ENCODE measurements around the gene KANK4.

Gene KANK4

GRCh38 chr1:62337706-62338631 is 18.7 kb upstream of the KANK4 start:
- no peak for DNase-seq (ENCODE audit: low read depth)
- H3K4me3 ChIP-seq (ENCODE audit: low read depth, low read length), result no peak overlapping the region

GRCh38 chr1:62336995-62337705 is 17.9 kb upstream of the KANK4 start:
- DNase-seq (ENCODE audit: low read depth), result no peak
- no peak overlapping the region for H3K4me3 ChIP-seq (ENCODE audit: low read depth, low read length)

GRCh38 chr1:62336638-62336994 is 17.4 kb upstream of the KANK4 start:
- no peak overlapping the region for H3K4me3 ChIP-seq (ENCODE audit: low read depth, low read length)
- DNase-seq (ENCODE audit: low read depth), result no peak

GRCh38 chr1:62335656-62336055 is 16.4 kb upstream of the KANK4 start:
- no peak for DNase-seq (ENCODE audit: low read depth)
- no peak overlapping the region for H3K4me3 ChIP-seq (ENCODE audit: low read depth, low read length)

- DNase-seq (ENCODE audit: low read depth), result no peak
- no peak overlapping the region for H3K4me3 ChIP-seq (ENCODE audit: low read depth, low read length)
Measured at GRCh38 chr1:62334434-62334985, 15.3 kb upstream of the KANK4 start.

- no peak for DNase-seq (ENCODE audit: low read depth)
Measured at GRCh38 chr1:62333441-62333840, 14.2 kb upstream of the KANK4 start.

GRCh38 chr1:62327360-62328055 is 8.3 kb upstream of the KANK4 start:
- no peak overlapping the region for H3K4me3 ChIP-seq (ENCODE audit: low read depth, low read length)
- DNase-seq (ENCODE audit: low read depth), result peak; percentile 43

More at GRCh38 chr1:62333441-62333840, 14.2 kb upstream of the KANK4 start:
- no peak overlapping the region for H3K4me3 ChIP-seq (ENCODE audit: low read depth, low read length)

- H3K4me3 ChIP-seq (ENCODE audit: low read depth, low read length), result no peak overlapping the region
- DNase-seq (ENCODE audit: low read depth), result peak; percentile 70
Measured at GRCh38 chr1:62325681-62326080, 6.4 kb upstream of the KANK4 start.

GRCh38 chr1:62325081-62325480 is 5.8 kb upstream of the KANK4 start:
- no peak overlapping the region for H3K4me3 ChIP-seq (ENCODE audit: low read depth, low read length)
- peak; percentile 46 for DNase-seq (ENCODE audit: low read depth)

GRCh38 chr1:62321446-62321845 is 2.2 kb upstream of the KANK4 start:
- peak; percentile 41 for DNase-seq (ENCODE audit: low read depth)
- H3K4me3 ChIP-seq (ENCODE audit: low read depth, low read length), result no peak overlapping the region

- peak overlapping the region; percentile 42 for H3K4me3 ChIP-seq (ENCODE audit: low read depth, low read length)
- DNase-seq (ENCODE audit: low read depth), result no peak
Measured at GRCh38 chr1:62318320-62318755, 896 bp downstream of the KANK4 start.

GRCh38 chr1:62317021-62317768 is 2.0 kb downstream of the KANK4 start:
- DNase-seq (ENCODE audit: low read depth), result no peak
- H3K4me3 ChIP-seq (ENCODE audit: low read depth, low read length), result no peak overlapping the region

GRCh38 chr1:62316135-62316534 is 3.1 kb downstream of the KANK4 start:
- no peak overlapping the region for H3K4me3 ChIP-seq (ENCODE audit: low read depth, low read length)
- no peak for DNase-seq (ENCODE audit: low read depth)

GRCh38 chr1:62315387-62315786 is 3.8 kb downstream of the KANK4 start:
- no peak for DNase-seq (ENCODE audit: low read depth)
- H3K4me3 ChIP-seq (ENCODE audit: low read depth, low read length), result no peak overlapping the region

- DNase-seq (ENCODE audit: low read depth), result no peak
- H3K4me3 ChIP-seq (ENCODE audit: low read depth, low read length), result no peak overlapping the region
Measured at GRCh38 chr1:62314454-62315350, 4.5 kb downstream of the KANK4 start.

GRCh38 chr1:62312698-62313097 is 6.5 kb downstream of the KANK4 start:
- no peak overlapping the region for H3K4me3 ChIP-seq (ENCODE audit: low read depth, low read length)
- no peak for DNase-seq (ENCODE audit: low read depth)

- H3K4me3 ChIP-seq (ENCODE audit: low read depth, low read length), result no peak overlapping the region
- DNase-seq (ENCODE audit: low read depth), result no peak
Measured at GRCh38 chr1:62311473-62311943, 7.7 kb downstream of the KANK4 start.

- DNase-seq (ENCODE audit: low read depth), result no peak
- H3K4me3 ChIP-seq (ENCODE audit: low read depth, low read length), result no peak overlapping the region
Measured at GRCh38 chr1:62309906-62310305, 9.3 kb downstream of the KANK4 start.
